Liver (tissue), 9 donors: ENCODE data around the gene EPB41L1. TPM values are rescaled to one million over a fixed set of nuclear protein-coding genes. Genes with fewer than 3 reads are reported as not detected.

Source experiments
- DNase-seq: peaks from one replicate; pipeline ENCODE4 v3.0.0-alpha.2; 2017; ENCODE audit warnings: low spot score
- H3K27ac ChIP-seq, 2 donors: one replicate each; pipeline ENCODE4 v1.7.0; 2013; ENCODE audit warnings: inconsistent platforms in 2 of 2, low read length in 2 of 2, control low read depth in 1 of 2, low read depth in 1 of 2, mild to moderate bottlenecking in 1 of 2
- H3K27me3 ChIP-seq, 4 donors: one replicate each; pipeline versions ENCODE4 v1.6.1 to v1.7.0; 2013; ENCODE audit warnings: low read length in 3 of 4, inconsistent platforms in 1 of 4, mild to moderate bottlenecking in 1 of 4, moderate library complexity in 1 of 4; ENCODE audit not compliant: control insufficient read depth in 4 of 4, insufficient read depth in 4 of 4
- H3K36me3 ChIP-seq, 4 donors: one replicate each; pipeline versions ENCODE4 v1.6.1 to v1.7.0; 2013; ENCODE audit warnings: low read length in 3 of 4, mild to moderate bottlenecking in 3 of 4, low read depth in 1 of 4, moderate library complexity in 1 of 4; ENCODE audit not compliant: control insufficient read depth in 4 of 4, insufficient read depth in 3 of 4
- H3K4me1 ChIP-seq, 4 donors: one replicate each; pipeline versions ENCODE4 v1.6.1 to v1.7.0; 2013; ENCODE audit warnings: low read length in 3 of 4, mild to moderate bottlenecking in 3 of 4, moderate library complexity in 1 of 4; ENCODE audit not compliant: control insufficient read depth in 4 of 4, insufficient read depth in 4 of 4
- H3K4me3 ChIP-seq, 3 donors: one replicate each; pipeline versions ENCODE4 v1.6.1 to v1.7.0; 2013; ENCODE audit warnings: low read length in 3 of 3, control low read depth in 1 of 3, low read depth in 1 of 3, mild to moderate bottlenecking in 1 of 3
- H3K9ac ChIP-seq, 2 donors: one replicate each; pipeline ENCODE4 v1.7.0; 2013; ENCODE audit warnings: low read length in 2 of 2, mild to moderate bottlenecking in 2 of 2, moderate library complexity in 2 of 2, control low read depth in 1 of 2, low read depth in 1 of 2
- H3K9me3 ChIP-seq, 4 donors: one replicate each; pipeline versions ENCODE4 v1.6.1 to v1.7.0; 2013; ENCODE audit warnings: low read length in 3 of 4; ENCODE audit not compliant: control insufficient read depth in 4 of 4
- EGR1 ChIP-seq, 2 donors: IDR thresholded peaks; 2 replicates each; pipeline ENCODE4 v1.6.1; 2016 to 2018; ENCODE audit warnings: antibody characterized with exemption in 2 of 2, low read depth in 2 of 2
- FOXA2 ChIP-seq: IDR thresholded peaks from 2 replicates; pipeline ENCODE4 v1.6.1; 2016; ENCODE audit warnings: antibody characterized with exemption
- GABPA ChIP-seq, 2 donors: IDR thresholded peaks in 1 of 2; conservative IDR thresholded peaks in 1 of 2; 2 replicates each; pipeline ENCODE4 v1.6.1; 2016; ENCODE audit warnings: antibody characterized with exemption in 2 of 2, mild to moderate bottlenecking in 1 of 2, moderate library complexity in 1 of 2
- HNF4A ChIP-seq, 2 donors: conservative IDR thresholded peaks; 2 replicates each; pipeline ENCODE4 v1.6.1; 2016; ENCODE audit warnings: antibody characterized with exemption in 2 of 2, mild to moderate bottlenecking in 2 of 2
- JUND ChIP-seq, 2 donors: IDR thresholded peaks; 2 replicates each; pipeline ENCODE4 v1.6.1; 2016; ENCODE audit warnings: antibody characterized with exemption in 2 of 2
- NR2F2 ChIP-seq: IDR thresholded peaks from 2 replicates; pipeline ENCODE4 v1.6.1; 2016; ENCODE audit warnings: antibody characterized with exemption
- RAD21 ChIP-seq, 2 donors: IDR thresholded peaks; 2 replicates each; pipeline ENCODE4 v1.6.1; 2016; ENCODE audit warnings: antibody characterized with exemption in 2 of 2, mild to moderate bottlenecking in 2 of 2
- REST ChIP-seq: IDR thresholded peaks from 2 replicates; pipeline ENCODE4 v1.6.1; 2016; ENCODE audit warnings: antibody characterized with exemption, mild to moderate bottlenecking
- SP1 ChIP-seq: IDR thresholded peaks from 2 replicates; pipeline ENCODE4 v1.6.1; 2018; ENCODE audit warnings: antibody characterized with exemption, mild to moderate bottlenecking
- YY1 ChIP-seq: IDR thresholded peaks from 2 replicates; pipeline ENCODE4 v1.6.1; 2016; ENCODE audit warnings: antibody characterized with exemption, mild to moderate bottlenecking
- ZBTB33 ChIP-seq: IDR thresholded peaks from 2 replicates; pipeline ENCODE4 v1.6.1; 2016; ENCODE audit warnings: antibody characterized with exemption
- WGBS: extraction: QIAGEN DNeasy Blood & Tissue Kit; methylation state at CpG from one replicate; pipeline ENCODE4 v1.1.7; 2013; 5-methylcytosine and 5-hydroxymethylcytosine counted together
- polyA plus RNA-seq, 2 donors: library from polyadenylated mRNA; stranded (reverse) in 1 of 2; unstranded in 1 of 2; fragments of 200-250 nt in 1 of 2; fragments of >200 nt in 1 of 2; fragmentation: Nextera tagmentation in 1 of 2; extraction: Ambion mirVana in 1 of 2; gene quantifications; one replicate each; pipeline versions ENCODE4 v1.2.1 to v1.2.3, GENCODE V29; 2013 to 2015
- total RNA-seq, 2 donors: library from RNA; depleted of rRNA; stranded (reverse); fragments of >200 nt; gene quantifications; one replicate each; pipeline ENCODE4 v1.2.3, GENCODE V29; 2014
- donor health status: healthy.
- donor health status: healthy.
- donor health status: healthy.
- donor health status: healthy.
- donor health status: healthy.

EPB41L1 gene
- total and polyA plus RNA-seq, 4 donors = 2.4 to 11.9 (median 4.3) TPM

- TF ChIP-seq REST = no peak
Observed at GRCh38 chr20:36262440-36262839, 107.9 kb downstream of the EPB41L1 start (continued).

GRCh38 chr20:36264426-36265246, 110.1 kb downstream of the EPB41L1 start:
- no peaks in the 10 kb centered on the region for H3K36me3 ChIP-seq
- H3K4me3 ChIP-seq = no peak overlapping the region
- H3K4me1 ChIP-seq = no peaks in the 10 kb centered on the region
- H3K27ac ChIP-seq = no peak overlapping the region
- H3K9ac ChIP-seq = no peak overlapping the region
- TF ChIP-seq EGR1 (IDR thresholded peaks at IDR 0.05; ENCODE audit: low read depth in 2 of 2) (no peak), JUND (IDR thresholded peaks at IDR 0.05) (no peak), FOXA2 (no peak), HNF4A (conservative IDR thresholded peaks at IDR 0.05) (no peak), SP1 (no peak), YY1 (no peak), GABPA (IDR thresholded peaks at IDR 0.05 in 1 of 2, conservative IDR thresholded peaks at IDR 0.05 in 1 of 2) (no peak), RAD21 (IDR thresholded peaks at IDR 0.05) (no peak), ZBTB33 (no peak), REST (no peak), NR2F2 (no peak)
- no peak for DNase-seq
- no peaks in the 10 kb centered on the region for H3K9me3 ChIP-seq
- H3K27me3 ChIP-seq = no peaks in the 10 kb centered on the region
- whole genome bisulfite sequencing = 84% methylated on average over 20 of the region's 20 CpGs
